ENCODE results near the gene ANKUB1. TPM values are rescaled to one million over a fixed set of nuclear protein-coding genes. Genes with fewer than 3 reads are reported as not detected.

ANKUB1 gene
- total RNA-seq, 1 experiment from 2014 or later, result not detected

DNA sequence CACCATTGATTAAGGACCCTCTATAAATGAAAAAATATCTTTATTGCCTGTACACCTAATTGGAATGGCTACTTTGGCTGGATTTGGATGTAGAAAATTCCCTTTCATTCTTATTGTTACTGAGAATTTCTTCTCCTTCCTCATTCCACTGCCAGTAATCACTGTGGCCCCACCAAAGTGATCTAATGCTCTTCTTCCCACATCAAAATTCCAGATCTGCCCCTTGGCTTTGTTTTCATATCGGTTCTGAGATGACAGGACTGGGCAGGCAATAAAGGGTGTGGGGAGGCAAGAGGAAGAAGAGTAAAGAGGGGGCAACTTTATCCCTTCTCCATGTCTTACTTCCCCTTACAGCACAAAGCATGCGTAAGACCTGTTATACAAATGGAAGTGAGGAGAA lies 2.1 kb downstream of the ANKUB1 start:
- Histone ChIP-seq H3K4me1 (ENCODE audit: control insufficient read depth in 1 of 2, insufficient read depth in 2 of 2, low read length in 2 of 2) (peaks cover 7 to 15% of the 10 kb centered on the region in 2 experiments; a peak in 3 of 4 replicates), H3K9ac (ENCODE audit: low read length) (no peak overlapping the region), H2AFZ (ENCODE audit: low read depth, low read length, poor library complexity, severe bottlenecking) (peak overlapping the region; percentile 49), H3K9me2 (ENCODE audit: insufficient read depth) (no peaks in the 10 kb centered on the region), H4K20me1 (ENCODE audit: insufficient read depth) (no peaks in the 10 kb centered on the region), H3K79me2 (ENCODE audit: insufficient read depth, low read length) (no peaks in the 10 kb centered on the region), H3K27ac (ENCODE audit: low read depth, low read length) (no peak overlapping the region), H3K27me3 (ENCODE audit: insufficient read depth, low read length) (no peaks in the 10 kb centered on the region), H3K4me3 (replicated peaks in 1 of 2; ENCODE audit: low read depth in 1 of 2, low read length in 2 of 2) (no peak overlapping the region), H3K4me2 (ENCODE audit: low read length) (peak overlapping the region; percentile 51), H3K36me3 (ENCODE audit: control insufficient read depth in 1 of 2, insufficient read depth in 2 of 2, low read length in 2 of 2) (no peaks in the 10 kb centered on the region), H3K9me3 (ENCODE audit: control insufficient read depth in 1 of 2, insufficient read depth in 1 of 2, low read depth in 1 of 2, low read length in 2 of 2) (no peaks in the 10 kb centered on the region)
- intact Hi-C loops (cut with micrococcal nuclease), result no loop called here
- no TSS peak for BruUV-seq (replicated peaks)
- ChIA-PET RAD21 (ENCODE audit: low non-redundant PET in 1 of 2, low total read pairs in 2 of 2, uncharacterized antibody in 2 of 2, unreplicated experiment in 2 of 2) (no interaction called here), CTCF (no interaction called here), POLR2A (no interaction called here)
- no peak for DNase-seq (ENCODE audit: low read depth, low spot score)
- ATAC-seq, result peak; percentile 60; the same call in 1 of the 2 replicates
- TF ChIP-seq CBX3 (IDR thresholded peaks at IDR 0.05; ENCODE audit: low read depth) (peak; percentile 78; the same call in 1 of the 2 replicates), TCF7L2 (IDR thresholded peaks at IDR 0.05; ENCODE audit: borderline replicate concordance, extremely low read depth, insufficient read depth, insufficient read length) (no peak), POLR2A (IDR thresholded peaks at IDR 0.05; ENCODE audit: borderline replicate concordance, extremely low read depth, insufficient read depth, insufficient read length) (no peak), SRF (IDR thresholded peaks at IDR 0.05; ENCODE audit: low read depth) (no peak), ZNF274 (IDR thresholded peaks at IDR 0.05; ENCODE audit: low read depth, low read length) (no peak), CEBPB (IDR thresholded peaks at IDR 0.05; ENCODE audit: low read depth) (peak; percentile 19; the same call in 1 of the 2 replicates), JUND (IDR thresholded peaks at IDR 0.05) (peak; percentile 71), SP1 (IDR thresholded peaks at IDR 0.05; ENCODE audit: low read depth) (peak; percentile 69), ELF1 (IDR thresholded peaks at IDR 0.05; ENCODE audit: borderline replicate concordance, low read depth) (peak; percentile 53), ZFX (IDR thresholded peaks at IDR 0.05) (no peak), RAD21 (IDR thresholded peaks at IDR 0.05; ENCODE audit: low read depth) (no peak), YY1 (IDR thresholded peaks at IDR 0.05; ENCODE audit: extremely low read depth, insufficient replicate concordance, low read depth, low read length) (no peak), EZH2phosphoT487 (IDR thresholded peaks at IDR 0.05; ENCODE audit: borderline replicate concordance) (no peak), EZH2 (IDR thresholded peaks at IDR 0.05) (no peak), SIN3A (IDR thresholded peaks at IDR 0.05; ENCODE audit: low read depth) (peak; percentile 41; the same call in 1 of the 2 replicates), POLR2AphosphoS5 (IDR thresholded peaks at IDR 0.05; ENCODE audit: low read depth, low read length) (no peak), FOSL1 (IDR thresholded peaks at IDR 0.05; ENCODE audit: low read depth) (peak; percentile 56; the same call in 1 of the 2 replicates)
- TF ChIP-seq, protein P1, sequence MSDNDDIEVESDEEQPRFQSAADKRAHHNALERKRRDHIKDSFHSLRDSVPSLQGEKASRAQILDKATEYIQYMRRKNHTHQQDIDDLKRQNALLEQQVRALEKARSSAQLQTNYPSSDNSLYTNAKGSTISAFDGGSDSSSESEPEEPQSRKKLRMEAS (IDR thresholded peaks at IDR 0.05), result no peak; the same call in 1 of the 2 replicates
- TF ChIP-seq, protein P2, sequence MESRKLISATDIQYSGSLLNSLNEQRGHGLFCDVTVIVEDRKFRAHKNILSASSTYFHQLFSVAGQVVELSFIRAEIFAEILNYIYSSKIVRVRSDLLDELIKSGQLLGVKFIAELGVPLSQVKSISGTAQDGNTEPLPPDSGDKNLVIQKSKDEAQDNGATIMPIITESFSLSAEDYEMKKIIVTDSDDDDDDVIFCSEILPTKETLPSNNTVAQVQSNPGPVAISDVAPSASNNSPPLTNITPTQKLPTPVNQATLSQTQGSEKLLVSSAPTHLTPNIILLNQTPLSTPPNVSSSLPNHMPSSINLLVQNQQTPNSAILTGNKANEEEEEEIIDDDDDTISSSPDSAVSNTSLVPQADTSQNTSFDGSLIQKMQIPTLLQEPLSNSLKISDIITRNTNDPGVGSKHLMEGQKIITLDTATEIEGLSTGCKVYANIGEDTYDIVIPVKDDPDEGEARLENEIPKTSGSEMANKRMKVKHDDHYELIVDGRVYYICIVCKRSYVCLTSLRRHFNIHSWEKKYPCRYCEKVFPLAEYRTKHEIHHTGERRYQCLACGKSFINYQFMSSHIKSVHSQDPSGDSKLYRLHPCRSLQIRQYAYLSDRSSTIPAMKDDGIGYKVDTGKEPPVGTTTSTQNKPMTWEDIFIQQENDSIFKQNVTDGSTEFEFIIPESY (IDR thresholded peaks at IDR 0.05; ENCODE audit: extremely low read depth, insufficient replicate concordance, low read length), result no peak
- TF ChIP-seq, protein P3, sequence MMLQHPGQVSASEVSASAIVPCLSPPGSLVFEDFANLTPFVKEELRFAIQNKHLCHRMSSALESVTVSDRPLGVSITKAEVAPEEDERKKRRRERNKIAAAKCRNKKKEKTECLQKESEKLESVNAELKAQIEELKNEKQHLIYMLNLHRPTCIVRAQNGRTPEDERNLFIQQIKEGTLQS (IDR thresholded peaks at IDR 0.05), result no peak
- TF ChIP-seq, protein P4, sequence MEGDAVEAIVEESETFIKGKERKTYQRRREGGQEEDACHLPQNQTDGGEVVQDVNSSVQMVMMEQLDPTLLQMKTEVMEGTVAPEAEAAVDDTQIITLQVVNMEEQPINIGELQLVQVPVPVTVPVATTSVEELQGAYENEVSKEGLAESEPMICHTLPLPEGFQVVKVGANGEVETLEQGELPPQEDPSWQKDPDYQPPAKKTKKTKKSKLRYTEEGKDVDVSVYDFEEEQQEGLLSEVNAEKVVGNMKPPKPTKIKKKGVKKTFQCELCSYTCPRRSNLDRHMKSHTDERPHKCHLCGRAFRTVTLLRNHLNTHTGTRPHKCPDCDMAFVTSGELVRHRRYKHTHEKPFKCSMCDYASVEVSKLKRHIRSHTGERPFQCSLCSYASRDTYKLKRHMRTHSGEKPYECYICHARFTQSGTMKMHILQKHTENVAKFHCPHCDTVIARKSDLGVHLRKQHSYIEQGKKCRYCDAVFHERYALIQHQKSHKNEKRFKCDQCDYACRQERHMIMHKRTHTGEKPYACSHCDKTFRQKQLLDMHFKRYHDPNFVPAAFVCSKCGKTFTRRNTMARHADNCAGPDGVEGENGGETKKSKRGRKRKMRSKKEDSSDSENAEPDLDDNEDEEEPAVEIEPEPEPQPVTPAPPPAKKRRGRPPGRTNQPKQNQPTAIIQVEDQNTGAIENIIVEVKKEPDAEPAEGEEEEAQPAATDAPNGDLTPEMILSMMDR (IDR thresholded peaks at IDR 0.05 in 2 of 3, conservative IDR thresholded peaks at IDR 0.05 in 1 of 3; ENCODE audit: borderline replicate concordance in 1 of 3, insufficient read depth in 1 of 3, low read depth in 2 of 3, low read length in 2 of 3), result no peak
- TF ChIP-seq, protein P5, sequence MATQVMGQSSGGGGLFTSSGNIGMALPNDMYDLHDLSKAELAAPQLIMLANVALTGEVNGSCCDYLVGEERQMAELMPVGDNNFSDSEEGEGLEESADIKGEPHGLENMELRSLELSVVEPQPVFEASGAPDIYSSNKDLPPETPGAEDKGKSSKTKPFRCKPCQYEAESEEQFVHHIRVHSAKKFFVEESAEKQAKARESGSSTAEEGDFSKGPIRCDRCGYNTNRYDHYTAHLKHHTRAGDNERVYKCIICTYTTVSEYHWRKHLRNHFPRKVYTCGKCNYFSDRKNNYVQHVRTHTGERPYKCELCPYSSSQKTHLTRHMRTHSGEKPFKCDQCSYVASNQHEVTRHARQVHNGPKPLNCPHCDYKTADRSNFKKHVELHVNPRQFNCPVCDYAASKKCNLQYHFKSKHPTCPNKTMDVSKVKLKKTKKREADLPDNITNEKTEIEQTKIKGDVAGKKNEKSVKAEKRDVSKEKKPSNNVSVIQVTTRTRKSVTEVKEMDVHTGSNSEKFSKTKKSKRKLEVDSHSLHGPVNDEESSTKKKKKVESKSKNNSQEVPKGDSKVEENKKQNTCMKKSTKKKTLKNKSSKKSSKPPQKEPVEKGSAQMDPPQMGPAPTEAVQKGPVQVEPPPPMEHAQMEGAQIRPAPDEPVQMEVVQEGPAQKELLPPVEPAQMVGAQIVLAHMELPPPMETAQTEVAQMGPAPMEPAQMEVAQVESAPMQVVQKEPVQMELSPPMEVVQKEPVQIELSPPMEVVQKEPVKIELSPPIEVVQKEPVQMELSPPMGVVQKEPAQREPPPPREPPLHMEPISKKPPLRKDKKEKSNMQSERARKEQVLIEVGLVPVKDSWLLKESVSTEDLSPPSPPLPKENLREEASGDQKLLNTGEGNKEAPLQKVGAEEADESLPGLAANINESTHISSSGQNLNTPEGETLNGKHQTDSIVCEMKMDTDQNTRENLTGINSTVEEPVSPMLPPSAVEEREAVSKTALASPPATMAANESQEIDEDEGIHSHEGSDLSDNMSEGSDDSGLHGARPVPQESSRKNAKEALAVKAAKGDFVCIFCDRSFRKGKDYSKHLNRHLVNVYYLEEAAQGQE (IDR thresholded peaks at IDR 0.05; ENCODE audit: low read depth), result no peak

Measured in HCT116 (cell line).